Ascending aorta (tissue), 2 donors: Measurements from ENCODE around the gene KIF26B. TPM values are rescaled to one million over a fixed set of nuclear protein-coding genes. Genes with fewer than 3 reads are reported as not detected.
"Not testable (repeated sequence)": the region's sequence is repeated elsewhere in the genome, so short reads cannot be mapped to it uniquely, and the experiment has no call there.

Experiments
- DNase-seq, 2 donors: peaks; one replicate each; pipeline ENCODE4 v3.0.0-alpha.2; 2019; ENCODE audit warnings: low spot score in 2 of 2
- H3K27ac ChIP-seq, 2 donors: fragments of 200-600 bp; sonication (generic); one replicate each; pipeline ENCODE4 v1.5.1; 2016 to 2017; ENCODE audit warnings: mild to moderate bottlenecking in 1 of 2
- H3K27me3 ChIP-seq: fragments of 200-600 bp; sonication (generic); one replicate; pipeline ENCODE4 v1.5.1; 2017
- H3K36me3 ChIP-seq, 2 donors: fragments of 200-600 bp; sonication (generic); one replicate each; pipeline ENCODE4 v1.5.1; 2016
- H3K4me1 ChIP-seq, 2 donors: fragments of 200-600 bp; sonication (generic); one replicate each; pipeline ENCODE4 v1.5.1; 2016 to 2017; ENCODE audit warnings: mild to moderate bottlenecking in 1 of 2
- H3K4me3 ChIP-seq, 2 donors: fragments of 200-600 bp; sonication (generic); one replicate each; pipeline ENCODE4 v1.5.1; 2016 to 2017; ENCODE audit warnings: mild to moderate bottlenecking in 1 of 2
- H3K9me3 ChIP-seq, 2 donors: fragments of 200-600 bp; sonication (generic); one replicate each; pipeline ENCODE4 v1.5.1; 2016
- intact Hi-C: fragments of 100-400 bp; cut with DNase I; formaldehyde crosslinking; loops from one replicate; pipeline ENCODE4 v1.15.1; 2023
- total RNA-seq: library from RNA; depleted of rRNA; stranded (reverse); fragments of >200 nt; gene quantifications from one replicate; pipeline ENCODE4 v1.1.0, GENCODE V29; 2016
- TF ChIP-seq, protein P1 (sequence below), 3 experiments: fragments of 200-600 bp in 2 of 3; fragments of 450-650 bp in 1 of 3; sonication (generic) in 2 of 3; IDR thresholded peaks; one replicate each; pipeline ENCODE4 v1.5.1; 2016 to 2019; ENCODE audit warnings: antibody characterized with exemption in 3 of 3, mild to moderate bottlenecking in 1 of 3, moderate library complexity in 1 of 3

Gene KIF26B
- total RNA-seq, 1 donor from 2014 or later, result not detected

DNA sequence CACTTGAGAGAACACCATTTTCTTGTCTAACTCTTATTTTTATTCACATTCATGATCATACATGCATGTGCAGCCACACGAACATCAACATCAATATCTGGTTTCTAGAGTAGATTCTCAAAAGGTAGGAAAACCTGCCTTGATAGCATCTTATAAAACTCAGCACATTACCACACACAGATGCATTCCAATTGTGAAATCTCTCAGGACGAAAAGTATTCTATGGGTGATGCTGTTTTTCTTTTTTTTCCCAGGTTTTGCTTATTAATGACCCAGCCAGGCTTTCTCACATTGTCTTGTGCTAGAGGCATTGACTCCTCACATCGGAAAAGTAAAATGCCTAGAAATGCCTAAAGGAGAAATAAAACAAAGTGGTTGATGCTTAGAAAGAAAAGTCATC lies 562.8 kb downstream of the KIF26B start:
- intact Hi-C loops, result no loop called here
- no peaks in the 10 kb centered on the region for H3K9me3 ChIP-seq
- H3K36me3 ChIP-seq, result no peaks in the 10 kb centered on the region
- H3K27ac ChIP-seq, result no peak overlapping the region
- TF ChIP-seq, protein P1, sequence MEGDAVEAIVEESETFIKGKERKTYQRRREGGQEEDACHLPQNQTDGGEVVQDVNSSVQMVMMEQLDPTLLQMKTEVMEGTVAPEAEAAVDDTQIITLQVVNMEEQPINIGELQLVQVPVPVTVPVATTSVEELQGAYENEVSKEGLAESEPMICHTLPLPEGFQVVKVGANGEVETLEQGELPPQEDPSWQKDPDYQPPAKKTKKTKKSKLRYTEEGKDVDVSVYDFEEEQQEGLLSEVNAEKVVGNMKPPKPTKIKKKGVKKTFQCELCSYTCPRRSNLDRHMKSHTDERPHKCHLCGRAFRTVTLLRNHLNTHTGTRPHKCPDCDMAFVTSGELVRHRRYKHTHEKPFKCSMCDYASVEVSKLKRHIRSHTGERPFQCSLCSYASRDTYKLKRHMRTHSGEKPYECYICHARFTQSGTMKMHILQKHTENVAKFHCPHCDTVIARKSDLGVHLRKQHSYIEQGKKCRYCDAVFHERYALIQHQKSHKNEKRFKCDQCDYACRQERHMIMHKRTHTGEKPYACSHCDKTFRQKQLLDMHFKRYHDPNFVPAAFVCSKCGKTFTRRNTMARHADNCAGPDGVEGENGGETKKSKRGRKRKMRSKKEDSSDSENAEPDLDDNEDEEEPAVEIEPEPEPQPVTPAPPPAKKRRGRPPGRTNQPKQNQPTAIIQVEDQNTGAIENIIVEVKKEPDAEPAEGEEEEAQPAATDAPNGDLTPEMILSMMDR (IDR thresholded peaks at IDR 0.05), result no peak
- H3K4me1 ChIP-seq, result no peaks in the 10 kb centered on the region
- H3K27me3 ChIP-seq, result no peaks in the 10 kb centered on the region
- no peak overlapping the region for H3K4me3 ChIP-seq
- no peak for DNase-seq

DNA sequence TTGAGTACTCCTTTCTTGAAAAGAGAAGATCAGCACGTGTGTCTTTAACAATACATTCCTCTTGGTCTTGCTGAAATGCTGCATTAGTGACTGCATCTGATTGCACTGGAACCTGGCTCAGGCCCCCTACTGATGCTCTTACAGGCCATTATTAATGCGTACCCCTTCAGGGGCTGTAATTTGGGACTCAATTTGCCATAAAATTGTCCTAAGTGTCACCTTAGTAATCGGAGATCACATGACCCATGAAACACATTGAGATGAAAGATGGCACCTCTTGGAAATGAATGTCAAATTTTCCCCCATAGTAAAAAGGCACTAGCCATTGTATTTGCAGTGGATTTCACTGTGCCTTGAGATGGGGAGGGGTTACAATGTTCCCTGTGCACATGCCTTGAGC lies 563.3 kb downstream of the KIF26B start:
- Histone ChIP-seq H3K27ac (no peak overlapping the region), H3K36me3 (no peaks in the 10 kb centered on the region), H3K9me3 (no peaks in the 10 kb centered on the region), H3K27me3 (no peaks in the 10 kb centered on the region), H3K4me3 (no peak overlapping the region), H3K4me1 (no peaks in the 10 kb centered on the region)
- intact Hi-C loops, result no loop called here
- TF ChIP-seq, protein P1 (IDR thresholded peaks at IDR 0.05), result no peak
- DNase-seq, result no peak

DNA sequence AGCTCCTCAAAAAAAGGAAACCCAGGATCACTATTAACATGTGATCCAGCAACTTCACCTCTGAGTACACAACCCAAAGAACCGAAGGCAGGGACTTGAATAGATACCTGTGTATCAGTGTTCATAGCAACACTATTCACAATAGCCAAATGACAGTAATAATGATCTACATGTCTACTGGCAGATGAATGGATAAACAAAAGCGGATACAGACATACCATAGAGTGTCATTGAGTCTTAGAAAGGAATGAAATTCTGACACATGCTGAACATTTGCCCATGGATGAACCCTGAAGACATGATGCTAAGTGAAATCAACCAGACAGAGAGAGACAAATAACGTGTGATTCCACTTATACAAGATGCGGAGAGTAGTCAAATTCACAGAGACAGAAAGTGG lies 564.2 kb downstream of the KIF26B start:
- Histone ChIP-seq H3K4me1 (no peaks in the 10 kb centered on the region), H3K27ac (no peak overlapping the region), H3K27me3 (no peaks in the 10 kb centered on the region), H3K36me3 (no peaks in the 10 kb centered on the region), H3K9me3 (no peaks in the 10 kb centered on the region), H3K4me3 (no peak overlapping the region)
- DNase-seq, result no peak
- TF ChIP-seq, protein P1 (IDR thresholded peaks at IDR 0.05), result no peak
- intact Hi-C loops, result no loop called here

DNA sequence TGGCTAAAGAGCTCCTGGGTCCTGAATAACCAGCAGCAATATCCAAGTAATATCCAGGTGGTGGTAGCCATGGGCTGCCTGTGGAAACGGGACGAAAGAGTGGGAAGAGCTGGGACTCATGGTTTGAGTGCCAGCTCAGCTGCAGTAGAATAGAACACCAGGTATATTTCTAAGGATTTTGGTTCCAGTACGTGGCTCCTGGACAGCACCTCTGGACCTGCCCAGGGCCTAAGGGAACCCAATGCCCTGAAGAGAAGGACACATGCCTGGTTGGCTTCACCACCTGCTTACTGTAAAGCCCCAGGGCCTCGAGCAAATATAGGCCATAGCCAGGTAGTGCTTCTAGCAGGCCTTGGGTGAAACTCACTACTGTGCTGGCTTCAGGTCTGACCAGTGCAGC lies 566.7 kb downstream of the KIF26B start:
- Histone ChIP-seq H3K4me3 (no peak overlapping the region), H3K27me3 (no peaks in the 10 kb centered on the region), H3K9me3 (no peaks in the 10 kb centered on the region), H3K27ac (no peak overlapping the region), H3K4me1 (no peaks in the 10 kb centered on the region), H3K36me3 (no peaks in the 10 kb centered on the region)
- no peak for DNase-seq
- TF ChIP-seq, protein P1 (IDR thresholded peaks at IDR 0.05), result no peak
- intact Hi-C loops, result no loop called here

DNA sequence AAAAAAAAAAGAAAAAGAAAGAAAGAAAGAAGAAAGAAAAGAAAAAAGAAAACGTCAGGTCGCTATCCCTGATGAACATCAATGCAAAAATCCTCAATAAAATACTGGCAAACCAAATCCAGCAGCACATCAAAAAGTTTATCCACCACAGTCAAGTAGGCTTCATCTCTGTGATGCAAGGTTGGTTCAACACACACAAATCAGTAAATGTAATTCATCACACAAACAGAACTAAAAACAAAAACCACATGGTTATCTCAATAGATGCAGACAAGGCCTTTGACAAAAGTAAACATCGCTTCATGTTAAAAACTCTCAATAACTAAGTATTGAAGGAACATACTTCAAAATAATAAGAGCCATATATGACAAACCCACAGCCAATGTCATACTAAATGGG lies 573.2 kb downstream of the KIF26B start:
- H3K4me1 ChIP-seq, intact Hi-C loops, H3K4me3 ChIP-seq, H3K27ac ChIP-seq, DNase-seq, H3K27me3 ChIP-seq, H3K36me3 ChIP-seq: not testable (repeated sequence)
- peaks cover 0 to 27% of the 10 kb centered on the region in 2 donors for H3K9me3 ChIP-seq

DNA sequence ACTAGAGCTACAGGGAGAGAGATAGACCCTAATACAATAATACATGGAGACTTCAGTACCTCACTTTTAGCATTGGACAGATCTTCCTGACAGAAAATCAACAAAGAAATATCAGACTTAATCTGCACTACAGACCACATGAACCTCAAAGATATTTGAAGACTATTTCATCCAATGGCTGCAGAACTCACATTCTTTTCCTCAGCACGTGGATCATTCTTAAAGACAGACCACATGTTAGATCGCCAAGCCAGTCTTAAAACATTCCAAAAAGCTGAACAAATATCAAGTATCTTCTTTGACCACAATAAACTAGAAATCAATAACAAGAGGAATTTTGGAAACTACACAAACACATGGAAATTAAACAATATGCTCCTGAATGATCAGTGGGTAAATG lies 576.0 kb downstream of the KIF26B start:
- Histone ChIP-seq H3K27ac (no peak overlapping the region), H3K4me3 (no peak overlapping the region), H3K4me1 (no peaks in the 10 kb centered on the region), H3K9me3 (peaks cover 0 to 27% of the 10 kb centered on the region in 2 donors), H3K36me3 (no peaks in the 10 kb centered on the region), H3K27me3 (no peaks in the 10 kb centered on the region)
- DNase-seq, result no peak
- TF ChIP-seq, protein P1 (IDR thresholded peaks at IDR 0.05), result no peak
- intact Hi-C loops, result no loop called here

DNA sequence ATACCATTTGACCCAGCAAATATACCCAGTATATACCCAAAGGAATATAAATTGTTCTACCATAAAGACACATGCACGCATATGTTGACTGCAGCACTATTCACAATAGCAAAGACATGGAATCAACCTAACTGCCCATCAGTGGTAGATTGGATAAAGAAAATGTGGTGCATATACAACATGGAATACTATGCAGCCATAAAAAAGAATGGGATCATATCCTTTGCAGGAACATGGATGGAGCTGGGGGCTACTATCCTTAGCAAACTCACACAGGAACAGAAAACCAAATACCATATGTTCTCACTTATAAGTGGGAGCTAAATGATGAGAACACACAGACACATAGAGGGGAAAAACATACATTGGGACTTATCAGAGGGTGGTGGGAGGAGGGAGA lies 585.6 kb downstream of the KIF26B start:
- intact Hi-C loops, result not testable (repeated sequence)

More for the DNA sequence above, 585.6 kb downstream of the KIF26B start:
- peaks cover 0 to 14% of the 10 kb centered on the region in 2 donors for H3K9me3 ChIP-seq
- H3K36me3 ChIP-seq, H3K27me3 ChIP-seq, DNase-seq, H3K4me1 ChIP-seq, H3K4me3 ChIP-seq, H3K27ac ChIP-seq: not testable (repeated sequence)
